ENCODE results near the gene LPIN1.

Gene LPIN1

GRCh38 chr2:11773747-11774525, 27.5 kb downstream of the LPIN1 start:
- peaks cover 49% of the 10 kb centered on the region for H3K4me1 Mint-ChIP-seq
- no peaks in the 10 kb centered on the region for H3K27me3 Mint-ChIP-seq
- no peak overlapping the region for H3K4me3 Mint-ChIP-seq
- DNase-seq (no peak), ATAC-seq (no peak)
- peak overlapping the region; percentile 84 for H3K27ac Mint-ChIP-seq
- H3K9me3 Mint-ChIP-seq = no peaks in the 10 kb centered on the region
- H3K36me3 Mint-ChIP-seq (ENCODE audit: low read depth) = peaks cover 46% of the 10 kb centered on the region

- no peak for DNase-seq
- Mint-ChIP-seq H3K9me3 (no peaks in the 10 kb centered on the region), H3K36me3 (ENCODE audit: low read depth) (peaks cover 48% of the 10 kb centered on the region), H3K27me3 (no peaks in the 10 kb centered on the region), H3K27ac (peak overlapping the region; percentile 84), H3K4me1 (peaks cover 54% of the 10 kb centered on the region), H3K4me3 (no peak overlapping the region)
- ATAC-seq = no peak
These were observed 28.2 kb downstream of the LPIN1 start for GRCh38 chr2:11774600-11774999.

- Mint-ChIP-seq H3K36me3 (ENCODE audit: low read depth) (peaks cover 53% of the 10 kb centered on the region), H3K4me3 (peak overlapping the region; percentile 66), H3K27ac (peak overlapping the region; percentile 92), H3K4me1 (peaks cover 55% of the 10 kb centered on the region), H3K9me3 (no peaks in the 10 kb centered on the region), H3K27me3 (no peaks in the 10 kb centered on the region)
- ATAC-seq (peak; percentile 64), DNase-seq (no peak)
These were observed 29.0 kb downstream of the LPIN1 start for GRCh38 chr2:11775384-11775783.

GRCh38 chr2:11777066-11777782, 30.8 kb downstream of the LPIN1 start:
- Mint-ChIP-seq H3K27ac (peak overlapping the region; percentile 78), H3K4me1 (peaks cover 55% of the 10 kb centered on the region), H3K36me3 (ENCODE audit: low read depth) (peaks cover 55% of the 10 kb centered on the region), H3K9me3 (no peaks in the 10 kb centered on the region), H3K27me3 (no peaks in the 10 kb centered on the region), H3K4me3 (no peak overlapping the region)
- no peak for ATAC-seq
- no peak for DNase-seq

- H3K4me1 Mint-ChIP-seq = peaks cover 55% of the 10 kb centered on the region
These were observed 31.5 kb downstream of the LPIN1 start for GRCh38 chr2:11777886-11778415.

GRCh38 chr2:11778416-11778815, 32.0 kb downstream of the LPIN1 start:
- H3K36me3 Mint-ChIP-seq (ENCODE audit: low read depth) = peaks cover 54% of the 10 kb centered on the region
- H3K27me3 Mint-ChIP-seq = no peaks in the 10 kb centered on the region
- peak overlapping the region; percentile 56 for H3K4me3 Mint-ChIP-seq
- ATAC-seq (no peak), DNase-seq (no peak)
- peak overlapping the region; percentile 78 for H3K27ac Mint-ChIP-seq
- peaks cover 55% of the 10 kb centered on the region for H3K4me1 Mint-ChIP-seq
- no peaks in the 10 kb centered on the region for H3K9me3 Mint-ChIP-seq

More at GRCh38 chr2:11777886-11778415, 31.5 kb downstream of the LPIN1 start:
- Mint-ChIP-seq H3K27ac (peak overlapping the region; percentile 78), H3K27me3 (no peaks in the 10 kb centered on the region), H3K4me3 (peak overlapping the region; percentile 56), H3K9me3 (no peaks in the 10 kb centered on the region), H3K36me3 (ENCODE audit: low read depth) (peaks cover 57% of the 10 kb centered on the region)
- ATAC-seq (no peak), DNase-seq (no peak)

- Mint-ChIP-seq H3K36me3 (ENCODE audit: low read depth) (peaks cover 53% of the 10 kb centered on the region), H3K27me3 (no peaks in the 10 kb centered on the region), H3K27ac (peak overlapping the region; percentile 78)
These were observed 32.7 kb downstream of the LPIN1 start for GRCh38 chr2:11778923-11779757.

GRCh38 chr2:11781602-11782001, 35.2 kb downstream of the LPIN1 start:
- Mint-ChIP-seq H3K9me3 (no peaks in the 10 kb centered on the region), H3K4me1 (peaks cover 26% of the 10 kb centered on the region), H3K27ac (no peak overlapping the region), H3K36me3 (ENCODE audit: low read depth) (peaks cover 54% of the 10 kb centered on the region), H3K4me3 (no peak overlapping the region), H3K27me3 (no peaks in the 10 kb centered on the region)
- DNase-seq (no peak), ATAC-seq (no peak)

More at GRCh38 chr2:11778923-11779757, 32.7 kb downstream of the LPIN1 start:
- ATAC-seq = peak; percentile 90
- H3K4me3 Mint-ChIP-seq = peak overlapping the region; percentile 56
- H3K4me1 Mint-ChIP-seq = peaks cover 48% of the 10 kb centered on the region
- no peaks in the 10 kb centered on the region for H3K9me3 Mint-ChIP-seq
- peak; percentile 90 for DNase-seq

- ATAC-seq (no peak), DNase-seq (no peak)
- Mint-ChIP-seq H3K27ac (no peak overlapping the region), H3K36me3 (ENCODE audit: low read depth) (peaks cover 55% of the 10 kb centered on the region), H3K4me1 (peaks cover 4% of the 10 kb centered on the region), H3K4me3 (no peak overlapping the region), H3K9me3 (no peaks in the 10 kb centered on the region), H3K27me3 (no peaks in the 10 kb centered on the region)
These were observed 37.8 kb downstream of the LPIN1 start for GRCh38 chr2:11784280-11784679.

- H3K4me3 Mint-ChIP-seq = no peak overlapping the region
- no peaks in the 10 kb centered on the region for H3K9me3 Mint-ChIP-seq
- peaks cover 56% of the 10 kb centered on the region for H3K36me3 Mint-ChIP-seq (ENCODE audit: low read depth)
- H3K4me1 Mint-ChIP-seq = no peaks in the 10 kb centered on the region
- H3K27me3 Mint-ChIP-seq = no peaks in the 10 kb centered on the region
- DNase-seq (peak; percentile 65), ATAC-seq (peak; percentile 75)
- no peak overlapping the region for H3K27ac Mint-ChIP-seq
These were observed 38.5 kb downstream of the LPIN1 start for GRCh38 chr2:11784747-11785610.

- no peak for ATAC-seq
- Mint-ChIP-seq H3K4me3 (no peak overlapping the region), H3K36me3 (ENCODE audit: low read depth) (peaks cover 55% of the 10 kb centered on the region)
These were observed 39.1 kb downstream of the LPIN1 start for GRCh38 chr2:11785611-11785940.

GRCh38 chr2:11786191-11786590, 39.8 kb downstream of the LPIN1 start:
- Mint-ChIP-seq H3K4me3 (no peak overlapping the region), H3K4me1 (no peaks in the 10 kb centered on the region), H3K36me3 (ENCODE audit: low read depth) (peaks cover 58% of the 10 kb centered on the region), H3K27me3 (no peaks in the 10 kb centered on the region), H3K9me3 (no peaks in the 10 kb centered on the region), H3K27ac (no peak overlapping the region)
- no peak for ATAC-seq
- no peak for DNase-seq

More at GRCh38 chr2:11785611-11785940, 39.1 kb downstream of the LPIN1 start:
- H3K4me1 Mint-ChIP-seq = no peaks in the 10 kb centered on the region
- no peaks in the 10 kb centered on the region for H3K27me3 Mint-ChIP-seq
- no peak for DNase-seq
- no peak overlapping the region for H3K27ac Mint-ChIP-seq
- H3K9me3 Mint-ChIP-seq = no peaks in the 10 kb centered on the region

GRCh38 chr2:11786592-11786991, 40.2 kb downstream of the LPIN1 start:
- Mint-ChIP-seq H3K4me1 (no peaks in the 10 kb centered on the region), H3K36me3 (ENCODE audit: low read depth) (peaks cover 59% of the 10 kb centered on the region)

More at GRCh38 chr2:11786592-11786991, 40.2 kb downstream of the LPIN1 start:
- H3K9me3 Mint-ChIP-seq = no peaks in the 10 kb centered on the region
- no peaks in the 10 kb centered on the region for H3K27me3 Mint-ChIP-seq
- no peak for ATAC-seq
- no peak for DNase-seq
- H3K4me3 Mint-ChIP-seq = no peak overlapping the region
- H3K27ac Mint-ChIP-seq = no peak overlapping the region
